Measurements from ENCODE around the gene FASTK. TPM values are rescaled to one million over a fixed set of nuclear protein-coding genes. Genes with fewer than 3 reads are reported as not detected.

Gene FASTK
- total RNA-seq, 1 experiment from 2014 or later = 95.0 TPM

- no peak overlapping the region for H3K4me3 ChIP-seq (ENCODE audit: low read depth in 2 of 2, low read length in 2 of 2)
- CTCF ChIA-PET = no interaction called here
Observed at GRCh38 chr7:151069841-151070573, 10.6 kb downstream of the FASTK start.

DNA sequence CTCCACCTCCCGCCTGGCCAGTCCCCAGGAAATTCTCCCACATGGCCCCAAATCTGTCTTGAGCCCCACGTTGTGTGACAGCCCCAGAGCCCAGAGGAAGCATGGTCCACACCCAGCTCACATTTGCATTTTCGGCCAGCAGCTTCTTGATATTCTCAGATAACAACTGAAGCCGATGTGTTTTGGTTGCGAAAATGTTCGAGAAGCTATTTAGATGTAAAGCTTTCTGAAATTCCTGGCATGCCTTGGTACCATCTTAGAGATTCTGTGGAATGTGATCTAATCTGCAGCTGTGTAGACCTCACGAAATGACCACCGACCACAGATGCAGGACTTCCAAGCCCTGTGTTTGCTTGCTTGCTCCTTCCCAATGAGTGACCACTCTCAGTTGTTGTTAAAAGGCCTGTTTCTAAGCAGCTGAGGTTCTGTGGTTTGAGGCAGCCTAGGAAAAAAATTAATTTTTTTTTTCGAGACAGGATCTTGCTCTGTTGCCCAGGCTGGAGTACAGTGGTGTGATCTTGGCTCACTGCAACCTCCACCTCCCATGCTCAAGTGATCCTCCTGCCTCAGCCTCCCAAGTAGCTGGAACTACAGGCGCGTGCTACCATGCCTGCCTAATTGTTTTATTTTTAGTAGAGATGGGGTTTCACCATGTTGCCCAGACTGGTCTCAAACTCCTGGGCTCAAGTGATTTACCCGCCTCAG lies 12.4 kb downstream of the FASTK start:
- H3K9me3 ChIP-seq (ENCODE audit: control insufficient read depth, insufficient read depth, low read depth, low read length) = no peaks in the 10 kb centered on the region
- in situ Hi-C loops (cut with HindIII; ENCODE audit: low pct_unique_long_range_greater_than_20kb, low sequenced_read_pairs) = no loop called here
- ChIA-PET CTCF (interaction anchor here (0.5 to 0.7 kb wide), 2 partner anchors 17 to 40 kb away, joined by 3 to 4 read pairs; partner anchors contain the start of gene ABCB8), POLR2A (no interaction called here)
- intact Hi-C loops (cut with micrococcal nuclease; ENCODE audit: unreplicated experiment) = no loop called here
- peaks cover 4% of the 10 kb centered on the region; the same call in 1 of the 2 replicates for H3K4me1 ChIP-seq (ENCODE audit: control insufficient read depth, insufficient read depth, low read length)
- H3K4me3 ChIP-seq (ENCODE audit: low read depth in 2 of 2, low read length in 2 of 2) = no peak overlapping the region
- DNase-seq (ENCODE audit: low read depth, low spot score) (no peak), ATAC-seq (no peak)
- BruUV-seq (replicated peaks) = no TSS peak
- no peaks in the 10 kb centered on the region for H3K27me3 ChIP-seq (ENCODE audit: control insufficient read depth, insufficient read depth, low read length)
- TF ChIP-seq POLR2AphosphoS5 (IDR thresholded peaks at IDR 0.05; ENCODE audit: low read depth, low read length) = no peak
- TF ChIP-seq, protein P1, sequence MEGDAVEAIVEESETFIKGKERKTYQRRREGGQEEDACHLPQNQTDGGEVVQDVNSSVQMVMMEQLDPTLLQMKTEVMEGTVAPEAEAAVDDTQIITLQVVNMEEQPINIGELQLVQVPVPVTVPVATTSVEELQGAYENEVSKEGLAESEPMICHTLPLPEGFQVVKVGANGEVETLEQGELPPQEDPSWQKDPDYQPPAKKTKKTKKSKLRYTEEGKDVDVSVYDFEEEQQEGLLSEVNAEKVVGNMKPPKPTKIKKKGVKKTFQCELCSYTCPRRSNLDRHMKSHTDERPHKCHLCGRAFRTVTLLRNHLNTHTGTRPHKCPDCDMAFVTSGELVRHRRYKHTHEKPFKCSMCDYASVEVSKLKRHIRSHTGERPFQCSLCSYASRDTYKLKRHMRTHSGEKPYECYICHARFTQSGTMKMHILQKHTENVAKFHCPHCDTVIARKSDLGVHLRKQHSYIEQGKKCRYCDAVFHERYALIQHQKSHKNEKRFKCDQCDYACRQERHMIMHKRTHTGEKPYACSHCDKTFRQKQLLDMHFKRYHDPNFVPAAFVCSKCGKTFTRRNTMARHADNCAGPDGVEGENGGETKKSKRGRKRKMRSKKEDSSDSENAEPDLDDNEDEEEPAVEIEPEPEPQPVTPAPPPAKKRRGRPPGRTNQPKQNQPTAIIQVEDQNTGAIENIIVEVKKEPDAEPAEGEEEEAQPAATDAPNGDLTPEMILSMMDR (IDR thresholded peaks at IDR 0.05) = no peak
- no peak for TF ChIP-seq SIN3A (IDR thresholded peaks at IDR 0.05; ENCODE audit: borderline replicate concordance, insufficient read depth, low read depth, low read length)
- TF ChIP-seq, protein P2, sequence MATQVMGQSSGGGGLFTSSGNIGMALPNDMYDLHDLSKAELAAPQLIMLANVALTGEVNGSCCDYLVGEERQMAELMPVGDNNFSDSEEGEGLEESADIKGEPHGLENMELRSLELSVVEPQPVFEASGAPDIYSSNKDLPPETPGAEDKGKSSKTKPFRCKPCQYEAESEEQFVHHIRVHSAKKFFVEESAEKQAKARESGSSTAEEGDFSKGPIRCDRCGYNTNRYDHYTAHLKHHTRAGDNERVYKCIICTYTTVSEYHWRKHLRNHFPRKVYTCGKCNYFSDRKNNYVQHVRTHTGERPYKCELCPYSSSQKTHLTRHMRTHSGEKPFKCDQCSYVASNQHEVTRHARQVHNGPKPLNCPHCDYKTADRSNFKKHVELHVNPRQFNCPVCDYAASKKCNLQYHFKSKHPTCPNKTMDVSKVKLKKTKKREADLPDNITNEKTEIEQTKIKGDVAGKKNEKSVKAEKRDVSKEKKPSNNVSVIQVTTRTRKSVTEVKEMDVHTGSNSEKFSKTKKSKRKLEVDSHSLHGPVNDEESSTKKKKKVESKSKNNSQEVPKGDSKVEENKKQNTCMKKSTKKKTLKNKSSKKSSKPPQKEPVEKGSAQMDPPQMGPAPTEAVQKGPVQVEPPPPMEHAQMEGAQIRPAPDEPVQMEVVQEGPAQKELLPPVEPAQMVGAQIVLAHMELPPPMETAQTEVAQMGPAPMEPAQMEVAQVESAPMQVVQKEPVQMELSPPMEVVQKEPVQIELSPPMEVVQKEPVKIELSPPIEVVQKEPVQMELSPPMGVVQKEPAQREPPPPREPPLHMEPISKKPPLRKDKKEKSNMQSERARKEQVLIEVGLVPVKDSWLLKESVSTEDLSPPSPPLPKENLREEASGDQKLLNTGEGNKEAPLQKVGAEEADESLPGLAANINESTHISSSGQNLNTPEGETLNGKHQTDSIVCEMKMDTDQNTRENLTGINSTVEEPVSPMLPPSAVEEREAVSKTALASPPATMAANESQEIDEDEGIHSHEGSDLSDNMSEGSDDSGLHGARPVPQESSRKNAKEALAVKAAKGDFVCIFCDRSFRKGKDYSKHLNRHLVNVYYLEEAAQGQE (IDR thresholded peaks at IDR 0.05; ENCODE audit: insufficient read depth in 1 of 2, low read depth in 2 of 2, low read length in 1 of 2) = no peak
- no peak for TF ChIP-seq TCF7L2 (IDR thresholded peaks at IDR 0.05; ENCODE audit: low read depth, low read length)
- H3K27ac ChIP-seq (ENCODE audit: low read length) = no peak overlapping the region
- H3K36me3 ChIP-seq (ENCODE audit: control insufficient read depth, insufficient read depth, low read length) = peaks cover 22% of the 10 kb centered on the region

More at GRCh38 chr7:151069841-151070573, 10.6 kb downstream of the FASTK start:
- POLR2A ChIA-PET = no interaction called here
- H3K36me3 ChIP-seq (ENCODE audit: control insufficient read depth, insufficient read depth, low read length) = peaks cover 19% of the 10 kb centered on the region
- intact Hi-C loops (cut with micrococcal nuclease; ENCODE audit: unreplicated experiment) (no loop called here), in situ Hi-C loops (cut with HindIII; ENCODE audit: low pct_unique_long_range_greater_than_20kb, low sequenced_read_pairs) (no loop called here)
- TF ChIP-seq SIN3A (IDR thresholded peaks at IDR 0.05; ENCODE audit: borderline replicate concordance, insufficient read depth, low read depth, low read length) (no peak), TCF7L2 (IDR thresholded peaks at IDR 0.05; ENCODE audit: low read depth, low read length) (no peak), POLR2AphosphoS5 (IDR thresholded peaks at IDR 0.05; ENCODE audit: low read depth, low read length) (no peak)
- TF ChIP-seq, protein P1 (IDR thresholded peaks at IDR 0.05) = no peak
- TF ChIP-seq, protein P2 (IDR thresholded peaks at IDR 0.05; ENCODE audit: insufficient read depth in 1 of 2, low read depth in 2 of 2, low read length in 1 of 2) = no peak
- ATAC-seq = no peak
- H3K9me3 ChIP-seq (ENCODE audit: control insufficient read depth, insufficient read depth, low read depth, low read length) = no peaks in the 10 kb centered on the region
- H3K27me3 ChIP-seq (ENCODE audit: control insufficient read depth, insufficient read depth, low read length) = no peaks in the 10 kb centered on the region
- DNase-seq (ENCODE audit: low read depth, low spot score) = no peak
- BruUV-seq (replicated peaks) = no TSS peak
- H3K27ac ChIP-seq (ENCODE audit: low read length) = no peak overlapping the region
- peaks cover under 1% of the 10 kb centered on the region; the same call in 1 of the 2 replicates for H3K4me1 ChIP-seq (ENCODE audit: control insufficient read depth, insufficient read depth, low read length)
